ENCODE measurements around the gene GAL3ST2.

Gene GAL3ST2

DNA sequence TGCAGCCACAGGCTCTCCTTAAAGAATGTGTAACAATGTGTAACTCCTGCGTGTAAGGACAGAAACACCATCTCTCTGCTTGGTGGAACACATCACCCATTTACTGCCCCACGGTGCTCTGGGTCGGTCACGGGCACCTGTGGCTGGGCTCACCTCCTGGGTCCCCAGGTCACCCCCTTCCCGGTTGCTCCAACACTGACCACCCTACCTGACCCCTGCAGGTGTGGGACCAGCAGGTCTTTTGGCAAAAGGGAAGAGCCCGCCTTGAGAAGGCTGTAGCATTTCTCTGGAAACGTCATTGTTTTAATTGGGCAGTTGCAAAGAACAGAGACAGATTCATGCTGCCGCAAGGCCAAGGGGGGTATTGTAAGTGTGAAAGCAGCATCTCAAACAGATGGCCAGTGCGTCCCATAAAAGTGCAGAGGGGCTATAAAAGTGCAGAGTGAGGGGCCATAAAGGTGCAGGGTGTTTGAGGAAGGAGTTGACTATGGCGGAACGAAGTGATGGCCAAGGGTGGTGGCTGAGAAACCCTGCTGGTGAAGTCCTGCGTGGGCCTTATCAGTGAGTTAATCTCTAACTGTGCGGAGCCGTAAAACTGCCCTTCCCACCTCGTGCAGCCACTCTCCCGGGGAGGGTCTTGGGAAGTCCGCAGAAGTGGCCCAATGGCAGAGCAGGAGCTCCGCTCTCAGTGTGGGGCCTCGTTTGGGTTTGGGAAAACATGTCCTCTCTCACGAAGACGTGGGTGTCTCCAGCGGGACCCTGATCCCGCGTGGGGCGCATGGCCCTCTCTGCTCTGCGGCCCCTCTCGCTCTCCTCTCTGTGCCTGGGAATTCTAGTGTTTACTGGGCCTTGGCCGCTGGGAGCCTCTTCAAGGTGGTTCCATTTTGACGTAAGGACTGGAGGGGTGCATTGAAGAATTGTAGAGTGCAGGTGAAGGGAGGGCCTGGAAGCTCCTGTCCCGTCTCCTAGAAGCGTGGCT is 18.7 kb downstream of the GAL3ST2 start:
- Histone ChIP-seq H3K4me1 (no peaks in the 10 kb centered on the region), H3K27me3 (ENCODE audit: control insufficient read depth, insufficient read depth, low read length) (no peaks in the 10 kb centered on the region), H3K4me2 (ENCODE audit: low read length) (no peak overlapping the region), H3K4me3 (ENCODE audit: low read depth, low read length) (no peak overlapping the region), H3K79me2 (no peaks in the 10 kb centered on the region), H3K9ac (no peak overlapping the region), H2AFZ (no peak overlapping the region), H3K36me3 (ENCODE audit: control insufficient read depth, insufficient read depth, low read length) (no peaks in the 10 kb centered on the region), H3K9me3 (ENCODE audit: control insufficient read depth, low read length) (no peaks in the 10 kb centered on the region), H3K27ac (no peak overlapping the region)
- TF ChIP-seq, protein P1, sequence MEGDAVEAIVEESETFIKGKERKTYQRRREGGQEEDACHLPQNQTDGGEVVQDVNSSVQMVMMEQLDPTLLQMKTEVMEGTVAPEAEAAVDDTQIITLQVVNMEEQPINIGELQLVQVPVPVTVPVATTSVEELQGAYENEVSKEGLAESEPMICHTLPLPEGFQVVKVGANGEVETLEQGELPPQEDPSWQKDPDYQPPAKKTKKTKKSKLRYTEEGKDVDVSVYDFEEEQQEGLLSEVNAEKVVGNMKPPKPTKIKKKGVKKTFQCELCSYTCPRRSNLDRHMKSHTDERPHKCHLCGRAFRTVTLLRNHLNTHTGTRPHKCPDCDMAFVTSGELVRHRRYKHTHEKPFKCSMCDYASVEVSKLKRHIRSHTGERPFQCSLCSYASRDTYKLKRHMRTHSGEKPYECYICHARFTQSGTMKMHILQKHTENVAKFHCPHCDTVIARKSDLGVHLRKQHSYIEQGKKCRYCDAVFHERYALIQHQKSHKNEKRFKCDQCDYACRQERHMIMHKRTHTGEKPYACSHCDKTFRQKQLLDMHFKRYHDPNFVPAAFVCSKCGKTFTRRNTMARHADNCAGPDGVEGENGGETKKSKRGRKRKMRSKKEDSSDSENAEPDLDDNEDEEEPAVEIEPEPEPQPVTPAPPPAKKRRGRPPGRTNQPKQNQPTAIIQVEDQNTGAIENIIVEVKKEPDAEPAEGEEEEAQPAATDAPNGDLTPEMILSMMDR (IDR thresholded peaks at IDR 0.05) = no peak

DNA sequence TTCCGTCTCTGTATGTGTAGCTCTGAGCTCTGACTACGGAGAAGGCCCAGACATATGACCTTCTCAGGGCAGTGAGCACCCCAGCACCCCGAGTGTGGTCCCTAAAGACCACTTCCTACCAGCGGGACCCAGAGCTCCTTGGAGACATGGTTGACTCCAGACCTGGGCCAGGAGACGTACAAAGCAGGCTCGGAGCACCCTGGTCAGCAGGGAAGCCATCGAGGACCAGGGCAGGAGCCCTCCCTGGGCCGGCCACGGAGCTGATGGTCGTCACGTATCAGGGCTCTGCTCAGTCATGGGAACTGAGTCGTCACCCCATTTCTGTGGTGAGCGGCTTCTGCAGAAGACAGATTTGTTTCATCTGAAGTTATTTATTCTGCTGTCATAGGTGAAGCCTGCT is 19.6 kb downstream of the GAL3ST2 start:
- no peaks in the 10 kb centered on the region for H3K4me1 ChIP-seq

DNA sequence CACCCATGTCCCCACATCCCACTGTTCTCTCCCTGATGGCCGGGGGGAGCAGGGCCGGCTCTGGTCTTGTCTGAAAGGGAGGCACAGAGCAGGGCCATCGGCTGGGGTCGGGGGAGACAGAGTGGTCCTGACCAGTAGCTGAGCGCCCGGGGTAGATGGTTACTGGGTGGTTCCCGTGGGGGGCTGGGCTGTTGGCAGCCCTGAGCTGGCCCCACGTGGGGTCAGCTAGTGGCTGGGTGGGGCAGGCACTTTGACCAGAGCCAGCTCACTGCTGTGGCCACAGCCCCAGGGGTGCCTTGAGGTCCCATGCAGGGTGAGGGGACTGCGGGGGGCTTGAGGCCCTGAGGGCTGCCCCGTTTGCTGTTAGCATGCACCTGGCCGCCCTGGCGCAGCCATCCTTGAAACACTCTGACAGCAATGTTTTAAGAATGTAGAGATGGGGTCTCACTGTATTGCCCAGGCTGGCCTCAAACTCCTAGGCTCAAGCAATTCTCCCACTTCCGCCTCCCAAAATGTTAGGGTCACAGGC is 20.1 kb downstream of the GAL3ST2 start:
- Histone ChIP-seq H3K36me3 (ENCODE audit: control insufficient read depth, insufficient read depth, low read length) (no peaks in the 10 kb centered on the region), H3K27ac (no peak overlapping the region)

More for the DNA sequence above, 19.6 kb downstream of the GAL3ST2 start:
- Histone ChIP-seq H3K36me3 (ENCODE audit: control insufficient read depth, insufficient read depth, low read length) (no peaks in the 10 kb centered on the region), H3K79me2 (no peaks in the 10 kb centered on the region), H2AFZ (no peak overlapping the region), H3K27me3 (ENCODE audit: control insufficient read depth, insufficient read depth, low read length) (no peaks in the 10 kb centered on the region), H3K9me3 (ENCODE audit: control insufficient read depth, low read length) (no peaks in the 10 kb centered on the region), H3K4me3 (ENCODE audit: low read depth, low read length) (no peak overlapping the region), H3K27ac (no peak overlapping the region), H3K4me2 (ENCODE audit: low read length) (no peak overlapping the region), H3K9ac (no peak overlapping the region)
- TF ChIP-seq, protein P1 (IDR thresholded peaks at IDR 0.05) = no peak

DNA sequence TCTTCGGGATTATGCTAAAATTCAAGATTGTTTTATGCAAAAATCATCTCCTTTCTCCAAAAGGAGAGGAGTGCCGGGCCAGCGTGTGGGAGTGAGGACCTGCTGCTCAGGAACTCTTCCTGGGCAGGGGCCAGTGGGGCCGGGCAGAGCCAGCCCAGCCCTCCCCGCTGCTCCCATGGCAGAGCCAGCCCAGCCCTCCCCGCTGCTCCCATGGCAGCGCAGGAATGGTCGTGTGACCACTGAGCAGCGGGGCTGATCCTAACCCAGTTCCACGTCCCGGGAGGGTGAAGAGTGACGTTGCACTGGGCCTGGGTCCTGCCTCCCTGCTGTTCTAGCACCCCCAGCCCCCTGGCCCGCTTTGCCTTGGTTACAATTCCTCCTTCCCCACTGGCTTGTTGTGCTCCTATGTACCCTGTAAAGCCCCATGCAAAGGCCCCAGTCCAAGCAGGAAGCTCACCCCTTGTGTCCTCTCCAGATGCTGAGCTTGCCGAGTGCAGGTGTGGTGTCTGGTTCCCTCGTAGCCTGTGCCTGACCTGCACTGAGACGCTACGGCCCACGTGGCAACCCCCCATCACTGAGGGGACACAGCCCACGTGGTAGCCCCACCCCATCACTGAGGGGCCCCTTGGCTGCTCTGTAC is 20.9 kb downstream of the GAL3ST2 start:
- Histone ChIP-seq H3K27me3 (ENCODE audit: control insufficient read depth, insufficient read depth, low read length) (no peaks in the 10 kb centered on the region), H3K4me2 (ENCODE audit: low read length) (no peak overlapping the region), H3K4me1 (no peaks in the 10 kb centered on the region), H3K36me3 (ENCODE audit: control insufficient read depth, insufficient read depth, low read length) (no peaks in the 10 kb centered on the region), H3K4me3 (ENCODE audit: low read depth, low read length) (no peak overlapping the region), H3K79me2 (no peaks in the 10 kb centered on the region), H3K9me3 (ENCODE audit: control insufficient read depth, low read length) (no peaks in the 10 kb centered on the region), H2AFZ (no peak overlapping the region), H3K9ac (no peak overlapping the region), H3K27ac (no peak overlapping the region)
- TF ChIP-seq, protein P1 (IDR thresholded peaks at IDR 0.05) = no peak

More for the DNA sequence above, 20.1 kb downstream of the GAL3ST2 start:
- no peak overlapping the region for H3K4me3 ChIP-seq (ENCODE audit: low read depth, low read length)
- H2AFZ ChIP-seq = no peak overlapping the region
- no peaks in the 10 kb centered on the region for H3K27me3 ChIP-seq (ENCODE audit: control insufficient read depth, insufficient read depth, low read length)
- no peaks in the 10 kb centered on the region for H3K79me2 ChIP-seq
- H3K4me2 ChIP-seq (ENCODE audit: low read length) = no peak overlapping the region
- H3K4me1 ChIP-seq = no peaks in the 10 kb centered on the region
- H3K9me3 ChIP-seq (ENCODE audit: control insufficient read depth, low read length) = no peaks in the 10 kb centered on the region
- TF ChIP-seq, protein P1 (IDR thresholded peaks at IDR 0.05) = no peak
- H3K9ac ChIP-seq = no peak overlapping the region

Data from parathyroid adenoma (tissue), 2 donors.